Coronary artery (tissue), 2 donors: ENCODE measurements around the gene DOCK9.

Source experiments
- DNase-seq: peaks from one replicate; pipeline ENCODE4 v3.0.0-alpha.2; 2017; ENCODE audit warnings: low spot score
- H3K27ac ChIP-seq, 2 donors: fragments of 200-600 bp; sonication (generic); one replicate each; pipeline ENCODE4 v1.5.1; 2016 to 2019
- H3K4me3 ChIP-seq: fragments of 200-600 bp; sonication (generic); 2 replicates; pipeline ENCODE4 v1.5.1; 2016; ENCODE audit warnings: mild to moderate bottlenecking, moderate library complexity
- CTCF ChIP-seq: fragments of 200-600 bp; sonication (generic); IDR thresholded peaks from one replicate; pipeline ENCODE4 v1.5.1; 2019; ENCODE audit warnings: antibody characterized with exemption

Gene DOCK9

DNA sequence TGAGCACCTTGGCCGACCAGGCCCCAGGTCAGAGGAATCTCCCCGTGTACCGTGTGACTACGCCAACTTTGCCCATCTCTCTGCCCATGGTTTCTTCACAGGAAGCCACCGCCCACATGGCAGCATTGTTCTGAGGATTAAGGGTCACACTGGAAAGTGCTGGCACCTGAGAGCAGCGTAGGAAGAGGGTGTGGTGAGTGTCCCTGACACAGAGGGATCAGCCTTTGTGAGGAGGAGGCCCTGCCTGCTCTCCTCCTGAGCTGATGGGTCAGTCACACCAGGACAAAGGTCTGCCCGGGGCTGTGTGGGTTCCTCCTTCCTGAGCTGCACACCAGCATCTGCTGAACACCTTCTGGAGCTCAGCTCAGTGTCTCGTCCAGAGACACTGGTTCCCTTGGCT lies 193.2 kb downstream of the DOCK9 start:
- no peak for DNase-seq

GRCh38 chr13:98783856-98784478 lies 193.9 kb downstream of the DOCK9 start:
- H3K27ac ChIP-seq = no peak overlapping the region
- DNase-seq = no peak

More for the DNA sequence above, 193.2 kb downstream of the DOCK9 start:
- Histone ChIP-seq H3K4me3 (no peak overlapping the region), H3K27ac (no peak overlapping the region)
- TF ChIP-seq CTCF = no peak

DNA sequence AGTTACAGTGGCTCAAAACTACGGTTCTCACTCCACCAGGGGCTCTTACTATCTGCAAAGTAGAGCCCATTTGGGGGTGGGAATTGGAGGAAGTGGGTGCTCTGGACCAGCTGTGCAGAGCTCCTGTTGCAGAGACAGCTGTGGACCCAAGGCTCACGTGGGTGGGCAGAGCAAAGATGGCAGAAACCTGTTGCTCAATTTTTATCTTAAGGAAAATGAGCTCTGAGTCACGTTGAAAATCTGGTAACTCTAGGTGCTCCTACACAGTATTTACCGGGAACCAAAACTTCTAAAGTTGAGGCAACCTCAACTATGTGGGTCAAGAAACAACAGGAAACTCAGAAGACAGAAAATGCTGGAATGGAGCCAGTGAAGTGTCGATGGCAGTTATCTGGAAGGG lies 195.2 kb downstream of the DOCK9 start:
- DNase-seq = no peak
- no peak overlapping the region for H3K4me3 ChIP-seq
- no peak overlapping the region for H3K27ac ChIP-seq
- TF ChIP-seq CTCF = no peak

More at GRCh38 chr13:98783856-98784478, 193.9 kb downstream of the DOCK9 start:
- no peak overlapping the region for H3K4me3 ChIP-seq
- TF ChIP-seq CTCF = no peak

GRCh38 chr13:98781905-98782304 lies 196.0 kb downstream of the DOCK9 start:
- H3K4me3 ChIP-seq = no peak overlapping the region
- H3K27ac ChIP-seq = no peak overlapping the region
- TF ChIP-seq CTCF = no peak
- no peak for DNase-seq

DNA sequence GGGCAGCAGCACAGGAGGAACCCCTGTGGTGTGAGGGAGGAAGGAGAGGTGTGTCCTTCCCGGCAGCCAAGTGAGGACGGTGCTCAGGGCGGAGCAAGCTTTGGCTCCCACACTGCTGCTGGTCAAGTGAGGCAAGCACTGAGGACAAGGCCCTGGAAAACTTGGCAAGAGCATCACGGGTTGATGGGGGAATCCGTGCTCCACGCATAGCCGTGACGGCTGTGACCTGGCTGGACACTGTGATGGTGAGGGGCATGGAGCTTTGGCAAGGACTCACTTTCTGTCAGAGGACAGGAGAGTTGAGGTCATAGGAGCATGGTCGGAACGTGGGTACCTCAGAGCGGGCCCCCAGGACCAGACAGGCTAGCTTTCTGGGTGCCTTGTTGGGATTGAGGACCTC lies 196.4 kb downstream of the DOCK9 start:
- Histone ChIP-seq H3K27ac (no peak overlapping the region), H3K4me3 (no peak overlapping the region)
- DNase-seq = no peak
- no peak for TF ChIP-seq CTCF

GRCh38 chr13:98781045-98781444 lies 196.8 kb downstream of the DOCK9 start:
- no peak for TF ChIP-seq CTCF
- no peak for DNase-seq
- H3K27ac ChIP-seq = no peak overlapping the region
- no peak overlapping the region for H3K4me3 ChIP-seq

- DNase-seq = no peak
- H3K4me3 ChIP-seq = no peak overlapping the region
- no peak overlapping the region for H3K27ac ChIP-seq
- no peak for TF ChIP-seq CTCF
Measured at GRCh38 chr13:98780451-98780850, 197.4 kb downstream of the DOCK9 start.
